SHP77 (cell line): ENCODE results near the gene ELF1.

Experiments
- DNase-seq, 2 experiments: peaks; one replicate each; lab custom pipeline; 2025; lab: John Stamatoyannopoulos, UW

The ELF1 gene

GRCh38 chr13:41019011-41019487 lies at the start of gene ELF1:
TSS of gene ELF1 (minus strand) at chr13:41019316. CDS start at chr13:40982054, 37,262 bp downstream.
- peak; percentile 65 to 74 for DNase-seq

DNA sequence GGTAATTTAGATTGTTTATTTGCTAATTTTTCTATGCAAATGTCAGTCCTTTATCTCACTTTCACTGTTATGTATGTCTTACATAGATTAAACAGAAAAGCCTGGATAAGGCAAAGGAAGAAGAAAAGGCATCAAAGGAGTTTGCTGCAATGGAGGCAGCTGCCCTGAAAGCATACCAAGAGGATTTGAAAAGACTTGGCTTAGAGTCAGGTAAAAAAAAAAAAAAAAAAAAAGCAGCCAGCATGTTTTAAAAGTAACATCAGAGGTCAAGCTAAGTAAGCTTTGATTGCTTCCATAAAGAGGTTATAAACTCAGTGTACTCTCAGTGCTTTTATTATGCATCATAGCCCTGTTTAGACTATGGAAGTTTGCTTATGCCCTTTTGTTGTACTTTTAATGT lies 46.0 kb upstream of the ELF1 start:
- no peak for DNase-seq

- DNase-seq = no peak
These were observed 45.4 kb upstream of the ELF1 start for GRCh38 chr13:41064493-41064892.

GRCh38 chr13:41061914-41062837 lies 43.1 kb upstream of the ELF1 start:
- peak in 1 of 2 experiments; percentile 50 for DNase-seq

- DNase-seq = peak; percentile 81 to 82
These were observed 42.2 kb upstream of the ELF1 start, which contains the start of gene WBP4 for GRCh38 chr13:41061075-41061913. TSS of gene WBP4 (plus strand) at chr13:41061509. CDS start at chr13:41061674, 165 bp downstream.

- DNase-seq = peak; percentile 55 to 69
These were observed 41.6 kb upstream of the ELF1 start for GRCh38 chr13:41060724-41061074.

DNA sequence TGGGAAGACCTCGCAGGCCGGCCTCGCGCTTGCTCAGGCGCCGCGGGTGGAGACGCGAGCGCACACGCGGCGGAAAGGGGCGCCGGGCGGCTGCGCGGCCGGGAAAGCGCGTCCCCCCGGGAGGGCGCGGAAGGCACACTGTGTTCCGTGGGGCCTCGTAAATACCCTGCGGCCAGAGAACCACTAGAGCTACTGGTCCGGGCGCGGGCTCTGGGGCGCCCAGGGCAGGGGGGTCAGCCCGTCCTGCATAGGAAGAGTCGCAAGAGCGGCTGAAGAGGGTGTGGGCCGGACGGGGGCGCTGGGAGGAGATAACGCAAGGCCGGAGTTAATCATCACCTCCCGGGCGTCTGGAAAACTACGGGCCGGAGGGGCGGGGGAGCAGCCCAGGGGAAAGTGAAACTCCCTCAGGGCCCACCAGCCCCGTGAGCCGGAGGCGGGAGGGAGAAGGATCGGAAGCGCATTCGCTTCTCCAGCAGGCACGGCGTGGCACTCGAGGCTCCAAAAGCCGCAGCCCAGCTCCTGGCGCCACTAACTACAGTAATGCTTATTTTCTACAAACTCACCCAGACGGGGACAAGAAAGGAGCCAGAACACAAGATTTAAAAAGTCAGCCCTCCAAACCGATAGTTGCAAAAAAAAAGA lies 41.1 kb upstream of the ELF1 start:
- DNase-seq = peak; percentile 74 to 85

- no peak for DNase-seq
These were observed 40.5 kb upstream of the ELF1 start for GRCh38 chr13:41059456-41060081.

DNA sequence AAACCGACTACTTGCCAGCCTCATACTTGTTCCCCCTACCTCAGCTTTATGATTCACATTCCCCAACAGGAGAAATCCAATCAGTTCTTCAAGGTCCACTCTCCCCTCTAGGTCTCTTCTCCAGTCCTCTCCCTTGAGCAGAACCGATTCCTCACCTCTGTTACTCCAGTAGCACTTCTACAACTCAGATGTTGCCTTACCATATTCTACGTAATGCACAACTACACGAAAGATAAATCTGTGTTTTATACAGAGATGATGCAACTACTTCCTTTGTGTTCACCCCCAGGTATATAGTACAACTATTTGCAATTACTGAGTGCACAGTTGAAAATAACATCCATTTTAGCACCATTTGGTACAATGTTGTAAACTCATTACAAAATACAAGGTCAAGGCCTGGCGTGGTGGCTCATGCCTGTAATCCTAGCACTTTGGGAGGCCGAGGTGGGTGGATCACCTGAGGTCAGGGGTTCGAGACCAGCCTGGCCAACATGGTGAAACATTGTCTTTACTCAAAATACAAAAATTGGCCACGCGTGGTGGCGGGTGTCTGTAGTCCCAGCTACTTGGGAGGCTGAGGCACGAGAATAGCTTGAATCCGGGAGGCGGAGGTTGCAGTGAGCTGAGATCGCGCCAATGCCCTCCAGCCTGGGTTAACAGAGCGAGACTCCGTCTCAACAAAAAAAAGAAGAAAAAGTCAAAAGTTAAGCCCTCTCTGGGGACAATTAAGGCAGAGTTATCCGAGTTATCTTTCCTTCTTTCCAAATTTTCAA lies 39.4 kb upstream of the ELF1 start:
- DNase-seq = no peak

DNA sequence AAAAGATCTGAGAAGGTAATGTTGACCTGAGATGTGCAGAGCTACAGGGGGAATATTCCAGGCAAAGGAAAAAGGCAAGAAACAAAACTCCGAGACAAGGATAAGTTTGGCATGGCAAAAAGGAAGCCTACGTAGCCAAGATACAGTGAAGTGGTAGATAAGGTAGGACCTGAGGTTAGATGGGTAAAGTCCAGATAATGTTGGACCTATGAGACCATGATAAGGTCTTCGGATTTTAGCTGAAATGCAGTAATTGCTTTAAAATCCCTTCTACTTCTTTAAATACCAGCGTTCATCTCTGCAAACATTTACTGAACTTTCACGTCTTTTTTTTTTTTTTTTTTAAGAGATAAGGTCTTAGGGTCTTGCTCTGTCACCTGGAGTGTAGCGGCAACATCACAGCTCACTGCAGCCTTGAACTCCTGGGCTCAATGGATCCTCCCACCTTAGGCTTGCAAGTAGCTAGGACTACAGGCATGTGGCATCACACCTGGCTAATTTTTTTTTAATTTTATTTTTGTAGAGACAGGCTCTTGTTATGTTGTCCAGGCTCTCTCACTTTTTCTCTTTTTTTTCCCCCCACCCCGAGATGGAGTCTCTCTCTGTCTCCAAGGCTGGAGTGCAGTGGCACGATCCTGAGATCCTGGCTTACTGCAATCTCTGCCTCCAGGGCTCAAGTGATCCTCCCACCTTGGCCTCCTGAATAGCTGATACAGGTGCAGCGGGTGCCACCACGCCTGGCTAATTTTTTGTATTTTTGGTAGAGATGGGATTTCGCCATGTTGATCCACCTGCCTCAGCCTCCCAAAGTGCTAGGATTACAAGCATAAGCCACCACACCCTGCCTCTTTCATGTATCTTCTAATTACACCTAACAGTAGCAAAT lies 38.0 kb upstream of the ELF1 start:
- no peak for DNase-seq

DNA sequence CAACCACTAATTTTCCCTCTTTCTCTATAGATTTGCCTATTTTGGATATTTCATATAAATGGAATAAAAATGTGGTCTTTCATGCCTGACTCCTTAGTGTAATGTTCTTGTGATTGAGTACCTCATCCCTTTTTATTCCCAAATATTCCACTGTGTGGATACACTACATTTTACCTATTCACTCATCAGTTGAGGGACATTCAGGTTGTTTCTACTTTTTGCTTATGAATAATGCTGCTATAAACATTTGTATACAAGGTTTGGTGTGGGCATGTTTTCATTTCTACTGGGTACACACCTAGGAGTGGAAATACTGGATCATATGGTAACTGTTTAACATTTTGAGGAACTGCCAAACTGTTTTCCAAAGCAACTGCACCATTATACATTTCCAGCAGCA lies 37.1 kb upstream of the ELF1 start:
- DNase-seq = no peak

DNA sequence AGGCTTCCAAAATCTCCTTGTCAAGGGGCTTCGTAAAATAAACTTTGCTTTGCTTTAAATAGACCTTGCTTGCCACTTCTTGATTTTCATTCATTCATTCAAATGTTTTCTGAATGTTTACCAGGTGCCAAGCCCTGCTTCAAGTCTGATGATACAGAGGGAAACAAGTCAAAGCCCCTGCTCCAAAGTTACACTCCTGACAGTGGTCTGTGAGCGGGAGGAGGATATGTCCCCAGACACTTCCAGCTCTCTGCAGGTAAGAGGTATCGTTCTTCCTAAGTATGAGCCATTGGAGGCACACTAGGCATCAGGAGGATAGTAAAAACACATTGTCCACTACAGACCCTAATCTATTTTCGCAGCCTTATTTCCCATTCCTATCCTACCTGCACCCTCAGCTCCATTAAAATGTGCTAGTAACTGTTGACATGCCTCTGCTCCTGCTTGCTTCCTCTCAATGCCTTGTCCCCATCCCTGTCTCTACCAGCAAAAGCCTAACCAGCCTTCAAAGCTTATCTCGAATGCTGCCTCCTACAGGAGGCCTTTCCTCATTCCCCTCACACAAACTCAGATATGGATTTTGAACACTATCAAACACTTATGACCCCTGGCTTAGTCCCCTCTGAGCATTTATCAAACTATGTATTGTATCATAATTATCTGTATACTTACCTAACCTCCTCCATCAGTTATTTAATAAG lies 36.0 kb upstream of the ELF1 start:
- DNase-seq = no peak

DNA sequence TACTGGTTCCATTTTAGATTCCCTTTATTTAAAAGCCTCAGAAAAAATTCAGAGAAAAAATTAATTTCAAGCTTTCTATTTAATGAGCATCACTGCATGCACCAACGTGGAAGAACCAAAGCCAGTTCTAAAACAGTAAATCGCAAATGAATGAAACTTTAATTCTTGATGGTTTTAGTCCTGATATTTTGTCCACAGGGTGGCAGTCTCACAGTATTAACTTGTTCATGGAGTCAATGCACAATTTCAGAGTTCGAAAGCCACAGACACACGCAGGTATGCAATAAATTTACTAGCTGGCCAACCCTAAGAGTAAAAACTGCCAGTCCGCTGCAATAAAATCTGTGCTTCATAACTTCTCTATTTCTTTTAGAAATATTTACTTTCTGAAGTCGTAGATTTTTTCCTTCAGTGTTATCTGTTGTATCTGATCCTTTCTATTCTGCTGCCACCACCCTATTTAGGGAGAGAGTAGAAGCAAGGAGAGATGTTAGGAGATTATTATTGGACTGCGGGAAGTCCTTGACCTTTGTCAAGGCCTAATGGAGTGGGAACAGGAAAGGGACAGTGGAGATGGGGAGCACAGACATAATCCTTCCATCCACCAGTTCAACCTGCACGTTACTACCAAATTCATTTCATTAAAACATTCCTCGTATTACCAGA lies 35.2 kb upstream of the ELF1 start:
- peak in 1 of 2 experiments; percentile 18 for DNase-seq

DNA sequence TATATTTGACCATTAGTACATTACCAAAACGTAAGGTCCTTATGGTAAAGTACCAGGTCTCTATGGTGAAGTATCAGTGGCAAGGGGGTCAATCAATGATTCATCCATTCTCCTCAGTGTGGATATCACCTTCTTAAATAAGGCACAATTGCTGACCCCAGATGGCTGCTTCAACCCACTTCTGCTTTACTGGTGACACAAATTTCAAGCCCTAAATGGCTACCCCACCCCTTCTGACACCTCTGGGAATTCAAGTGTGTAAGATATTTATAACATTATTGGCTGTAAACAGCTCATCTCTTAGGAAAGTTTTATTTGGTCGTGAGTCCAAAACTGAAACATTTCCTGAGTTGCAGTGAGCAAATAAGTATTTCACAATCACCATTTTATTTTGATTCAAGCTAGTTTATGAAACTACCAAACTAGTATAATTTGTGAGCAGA lies 34.3 kb upstream of the ELF1 start:
- no peak for DNase-seq

DNA sequence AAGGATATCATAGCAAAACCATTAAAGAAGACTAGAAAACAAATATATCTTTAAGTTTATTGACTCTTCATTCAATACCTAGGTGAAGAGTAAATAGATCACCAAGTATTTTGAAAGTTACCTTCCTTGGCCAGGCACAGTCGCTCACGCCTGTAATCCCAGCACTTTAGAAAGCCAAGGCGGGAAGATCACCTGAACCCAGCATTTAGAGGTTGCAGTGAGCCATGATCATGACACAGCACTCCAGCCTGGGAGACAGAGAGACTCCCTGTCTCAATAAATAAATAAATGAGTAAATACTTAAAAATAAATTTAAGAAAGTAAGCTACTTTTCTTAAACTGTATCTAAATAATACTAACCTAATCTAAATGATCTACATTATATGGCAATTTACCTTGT lies 33.3 kb upstream of the ELF1 start:
- DNase-seq = no peak

GRCh38 chr13:41049480-41050440 lies 30.6 kb upstream of the ELF1 start:
- DNase-seq = no peak

GRCh38 chr13:41048640-41049039 lies 29.5 kb upstream of the ELF1 start:
- DNase-seq = no peak
